HepG2 (cell line): ENCODE data around the gene LAMTOR2. TPM values are rescaled to one million over a fixed set of nuclear protein-coding genes. Genes with fewer than 3 reads are reported as not detected.
A peak's percentile ranks its signal among the peaks of the same experiment; 100 is the strongest.

ENCODE experiments used
- CENPBD1 ChIP-seq: sonication (generic); formaldehyde crosslinking; IDR thresholded peaks from 2 replicates; pipeline ENCODE4 v1.8.0; 2022; ENCODE audit warnings: missing genetic modification reagents, low read depth, mild to moderate bottlenecking, borderline replicate concordance
- E2F1 ChIP-seq: sonication (generic); formaldehyde crosslinking; IDR thresholded peaks from 2 replicates; pipeline ENCODE4 v1.5.0; 2020; ENCODE audit warnings: missing genetic modification reagents
- GABPA ChIP-seq, 2 experiments: IDR thresholded peaks; 2 replicates each; pipeline ENCODE4 v1.6.1; 2011 to 2016; ENCODE audit warnings: low read depth in 2 of 2, low read length in 1 of 2, missing biosample characterization in 1 of 2, missing genetic modification characterization in 1 of 2
- HDAC6 ChIP-seq: fragments of 200-600 bp; sonication (generic); IDR thresholded peaks from 2 replicates; pipeline ENCODE4 v1.7.0; 2017; ENCODE audit warnings: mild to moderate bottlenecking, antibody characterized with exemption, low read length, low read depth
- IKZF5 ChIP-seq: IDR thresholded peaks from 2 replicates; pipeline ENCODE4 v1.6.1; 2018; ENCODE audit warnings: missing genetic modification reagents, mild to moderate bottlenecking, missing compliant biosample characterization
- JARID2 ChIP-seq: sonication (generic); formaldehyde crosslinking; IDR thresholded peaks from 2 replicates; pipeline ENCODE4 v1.8.1; 2023; ENCODE audit warnings: missing genetic modification reagents, inconsistent platforms; ENCODE audit not compliant: insufficient replicate concordance
- KDM3A ChIP-seq: IDR thresholded peaks from 2 replicates; pipeline ENCODE4 v1.6.1; 2018; ENCODE audit warnings: low read depth, missing compliant biosample characterization
- NPAS2 ChIP-seq: sonication (generic); formaldehyde crosslinking; IDR thresholded peaks from 2 replicates; pipeline ENCODE4 v1.8.0; 2022; ENCODE audit warnings: mild to moderate bottlenecking, missing genetic modification reagents, borderline replicate concordance
- PAX8 ChIP-seq: sonication (generic); formaldehyde crosslinking; IDR thresholded peaks from 2 replicates; pipeline ENCODE4 v1.8.0; 2022; ENCODE audit warnings: mild to moderate bottlenecking, missing genetic modification reagents, borderline replicate concordance
- PBX2 ChIP-seq: IDR thresholded peaks from 2 replicates; pipeline ENCODE4 v1.6.1; 2016; ENCODE audit warnings: control low read depth
- PCBP2 ChIP-seq: fragments of 200-400 bp; formaldehyde crosslinking; optimal IDR thresholded peaks from 2 replicates; pipeline ENCODE3; 2018; ENCODE audit warnings: low read length, low read depth; ENCODE audit not compliant: poor library complexity, severe bottlenecking
- PHF8 ChIP-seq: sonication (generic); formaldehyde crosslinking; IDR thresholded peaks from 2 replicates; pipeline ENCODE4 v1.5.0; 2020; ENCODE audit warnings: missing genetic modification reagents
- POLR2G ChIP-seq: fragments of 200-400 bp; formaldehyde crosslinking; IDR thresholded peaks from 2 replicates; pipeline ENCODE4 v1.6.1; 2018; ENCODE audit warnings: mild to moderate bottlenecking, low read depth, low read length, moderate library complexity
- SATB2 ChIP-seq: sonication (generic); formaldehyde crosslinking; IDR thresholded peaks from 2 replicates; pipeline ENCODE4 v1.5.0; 2020; ENCODE audit warnings: missing genetic modification reagents
- TGIF2 ChIP-seq: IDR thresholded peaks from 2 replicates; pipeline ENCODE4 v1.6.1; 2016; ENCODE audit warnings: control low read depth, missing compliant biosample characterization
- TP53 ChIP-seq: sonication (generic); formaldehyde crosslinking; conservative IDR thresholded peaks from 2 replicates; pipeline ENCODE4 v1.4.0; 2020; ENCODE audit warnings: missing genetic modification reagents
- ZBTB38 ChIP-seq: sonication (generic); formaldehyde crosslinking; IDR thresholded peaks from 2 replicates; pipeline ENCODE4 v1.5.1; 2020; ENCODE audit warnings: mild to moderate bottlenecking, missing genetic modification reagents
- ZNF383 ChIP-seq: sonication (generic); formaldehyde crosslinking; IDR thresholded peaks from 2 replicates; pipeline ENCODE4 v1.4.0; 2020; ENCODE audit warnings: missing genetic modification reagents, mild to moderate bottlenecking, borderline replicate concordance
- ZNF644 ChIP-seq: IDR thresholded peaks from 2 replicates; pipeline ENCODE4 v1.6.1; 2016; ENCODE audit warnings: low read depth
- ZNF672 ChIP-seq: sonication (generic); formaldehyde crosslinking; IDR thresholded peaks from 2 replicates; pipeline ENCODE4 v1.8.1; 2022; ENCODE audit warnings: missing genetic modification reagents
- ZNF678 ChIP-seq: sonication (generic); formaldehyde crosslinking; IDR thresholded peaks from 2 replicates; pipeline ENCODE4 v1.4.0; 2020; ENCODE audit warnings: mild to moderate bottlenecking, missing genetic modification reagents
- ZNF724P ChIP-seq: sonication (generic); formaldehyde crosslinking; IDR thresholded peaks from 2 replicates; pipeline ENCODE4 v1.8.0; 2022; ENCODE audit warnings: missing genetic modification reagents, borderline replicate concordance
- ZNF816 ChIP-seq: sonication (generic); formaldehyde crosslinking; IDR thresholded peaks from 2 replicates; pipeline ENCODE4 v1.8.0; 2022; ENCODE audit warnings: missing genetic modification reagents, mild to moderate bottlenecking, borderline replicate concordance
- ZSCAN21 ChIP-seq: sonication (generic); formaldehyde crosslinking; IDR thresholded peaks from 2 replicates; pipeline ENCODE4 v1.8.0; 2022; ENCODE audit warnings: mild to moderate bottlenecking, missing genetic modification reagents, moderate library complexity, borderline replicate concordance
- ZSCAN29 ChIP-seq: sonication (generic); formaldehyde crosslinking; conservative IDR thresholded peaks from 2 replicates; pipeline ENCODE4 v1.4.0; 2020; ENCODE audit warnings: mild to moderate bottlenecking, missing genetic modification reagents
- polyA plus RNA-seq, 8 experiments: library from polyadenylated mRNA; depleted of rRNA in 3 of 8; stranded (reverse) in 7 of 8; unstranded in 1 of 8; fragments of >200 nt; fragmentation: Illumina TruSeq in 4 of 8; extraction: Trizol in 4 of 8; gene quantifications; 2 replicates each; pipeline versions ENCODE4 v1.2.1 to v1.2.3, GENCODE V29; 2011 to 2016; ENCODE audit warnings: low read depth in 4 of 8, missing spikeins in 1 of 8, mixed read lengths in 1 of 8; ENCODE audit not compliant: insufficient read depth in 1 of 8
- total RNA-seq, 5 experiments: library from RNA; depleted of rRNA; stranded (reverse); fragments of >200 nt; fragmentation: Illumina TruSeq; extraction: Trizol; gene quantifications; 2 replicates each; pipeline ENCODE4 v1.2.3, GENCODE V29; 2016; ENCODE audit warnings: low read depth in 1 of 5

The LAMTOR2 gene
- total and polyA plus RNA-seq, 2 of the 13 experiments (the other 11 are each of a cell fraction or from before 2014, with no cell fraction given), result 36.5 to 66.4 TPM

GRCh38 chr1:156082309-156083091 lies 27.9 kb downstream of the LAMTOR2 start, which contains the start of gene MEX3A (continued):
- no peak for TF ChIP-seq ZBTB38 (CRISPR knock-in tag)
- no peak for TF ChIP-seq IKZF5 (CRISPR knock-in tag)
- no peak for TF ChIP-seq ZNF724P (CRISPR knock-in tag)
- TF ChIP-seq JARID2, result no peak
- TF ChIP-seq NPAS2 (CRISPR knock-in tag), result no peak
- peak; percentile 56; the same call in 1 of the 2 replicates for TF ChIP-seq ZNF816 (CRISPR knock-in tag)
- peak; percentile 61; the same call in 1 of the 2 replicates for TF ChIP-seq POLR2G
- TF ChIP-seq PCBP2, result no peak
- no peak for TF ChIP-seq ZNF383 (CRISPR knock-in tag)
- no peak for TF ChIP-seq SATB2 (CRISPR knock-in tag)
- TF ChIP-seq PAX8 (CRISPR knock-in tag), result no peak
- no peak for TF ChIP-seq HDAC6
- TF ChIP-seq E2F1 (CRISPR knock-in tag), result peak; percentile 68; the same call in 1 of the 2 replicates
- TF ChIP-seq ZNF678, result no peak
- TF ChIP-seq PHF8 (CRISPR knock-in tag), result peak; percentile 51
- no peak for TF ChIP-seq TP53 (CRISPR knock-in tag)
- TF ChIP-seq TGIF2 (CRISPR knock-in tag), result 0 out of 2 replicates have a peak, but pooled peaks have one; percentile 50
- no peak for TF ChIP-seq ZNF672 (CRISPR knock-in tag)
- TF ChIP-seq PBX2 (CRISPR knock-in tag), result no peak
- TF ChIP-seq ZSCAN21 (CRISPR knock-in tag), result 0 out of 2 replicates have a peak, but pooled peaks have one; percentile 20
- TF ChIP-seq ZNF644 (CRISPR knock-in tag), result no peak
- peak; percentile 16; the same call in 1 of the 2 replicates for TF ChIP-seq GABPA (IDR thresholded peaks at IDR 0.05; ENCODE audit: low read depth, low read length)
- TF ChIP-seq GABPA (CRISPR knock-in tag; IDR thresholded peaks at IDR 0.05; ENCODE audit: low read depth), result peak; percentile 76
- 0 out of 2 replicates have a peak, but pooled peaks have one; percentile 19 for TF ChIP-seq ZSCAN29 (CRISPR knock-in tag)
- TF ChIP-seq CENPBD1 (CRISPR knock-in tag), result no peak
- TF ChIP-seq KDM3A (CRISPR knock-in tag), result no peak
